Osteoblast (primary cell): ENCODE data around the gene NKD2. TPM values are rescaled to one million over a fixed set of nuclear protein-coding genes. Genes with fewer than 3 reads are reported as not detected.

Experiments
- DNase-seq: peaks from one replicate; pipeline ENCODE4 v3.0.0; 2011; ENCODE audit warnings: low spot score, mixed read lengths; ENCODE audit not compliant: insufficient read length; ENCODE audit errors: missing footprints
- H2AFZ ChIP-seq: 2 replicates; pipeline ENCODE4 v1.6.0; 2011; ENCODE audit warnings: mild to moderate bottlenecking, low read length
- H3K27ac ChIP-seq: 2 replicates; pipeline ENCODE4 v1.5.1; 2011; ENCODE audit warnings: mild to moderate bottlenecking, low read depth, low read length, moderate library complexity
- H3K27me3 ChIP-seq: 2 replicates; pipeline ENCODE4 v1.6.0; 2012; ENCODE audit warnings: mild to moderate bottlenecking, control low read depth, inconsistent platforms, low read length, moderate library complexity; ENCODE audit not compliant: insufficient read depth
- H3K36me3 ChIP-seq: 2 replicates; pipeline ENCODE4 v1.5.1; 2011; ENCODE audit warnings: mild to moderate bottlenecking, low read length, control low read depth, moderate library complexity; ENCODE audit not compliant: insufficient read depth
- H3K4me1 ChIP-seq: 2 replicates; pipeline ENCODE4 v1.5.1; 2011; ENCODE audit warnings: mild to moderate bottlenecking, low read length, control low read depth, moderate library complexity; ENCODE audit not compliant: insufficient read depth
- H3K4me2 ChIP-seq: 2 replicates; pipeline ENCODE4 v1.6.0; 2011; ENCODE audit warnings: mild to moderate bottlenecking, low read length; ENCODE audit not compliant: insufficient read depth
- H3K4me3 ChIP-seq: fragments of 200-600 bp; sonication (generic); 3 replicates; pipeline ENCODE4 v1.5.1; 2012; ENCODE audit warnings: mild to moderate bottlenecking, low read length, inconsistent platforms; ENCODE audit not compliant: insufficient read depth
- H3K79me2 ChIP-seq: 2 replicates; pipeline ENCODE4 v1.6.0; 2012; ENCODE audit warnings: mild to moderate bottlenecking, low read length, control low read depth, inconsistent platforms; ENCODE audit not compliant: insufficient read depth
- H3K9me3 ChIP-seq: 2 replicates; pipeline ENCODE4 v1.5.1; 2011; ENCODE audit warnings: low read depth, low read length, control low read depth
- H4K20me1 ChIP-seq: 2 replicates; pipeline ENCODE4 v1.6.0; 2012; ENCODE audit warnings: mild to moderate bottlenecking, low read length, control low read depth; ENCODE audit not compliant: insufficient read depth
- CTCF ChIP-seq: IDR thresholded peaks from 2 replicates; pipeline ENCODE4 v1.5.1; 2011; ENCODE audit warnings: mild to moderate bottlenecking, low read depth, low read length, moderate library complexity; ENCODE audit errors: extremely low read depth
- total RNA-seq: library from RNA; depleted of rRNA; stranded (reverse); fragments of >200 nt; gene quantifications from 2 replicates; pipeline ENCODE4 v1.2.3, GENCODE V29; 2012

The NKD2 gene
- total RNA-seq, 1 donor: under 0.01 TPM

GRCh38 chr5:988322-988721 lies 20.3 kb upstream of the NKD2 start:
- no peak overlapping the region for H3K4me2 ChIP-seq
- peaks cover 8% of the 10 kb centered on the region for H3K4me1 ChIP-seq
- H3K79me2 ChIP-seq: no peaks in the 10 kb centered on the region
- no peaks in the 10 kb centered on the region for H3K36me3 ChIP-seq
- no peak overlapping the region for H2AFZ ChIP-seq
- TF ChIP-seq CTCF: no peak
- H3K9me3 ChIP-seq: peaks cover 5% of the 10 kb centered on the region
- no peaks in the 10 kb centered on the region for H4K20me1 ChIP-seq
- peaks cover 19% of the 10 kb centered on the region for H3K27me3 ChIP-seq
- no peak overlapping the region for H3K4me3 ChIP-seq
- no peak for DNase-seq
- no peak overlapping the region for H3K27ac ChIP-seq

GRCh38 chr5:989961-990530 lies 18.6 kb upstream of the NKD2 start:
- DNase-seq: peak; percentile 57

GRCh38 chr5:991472-992267 lies 16.9 kb upstream of the NKD2 start:
- TF ChIP-seq CTCF: no peak
- Histone ChIP-seq H3K27ac (no peak overlapping the region), H3K27me3 (peaks cover 14% of the 10 kb centered on the region), H3K79me2 (no peaks in the 10 kb centered on the region), H2AFZ (no peak overlapping the region), H3K4me2 (no peak overlapping the region), H3K4me1 (peaks cover 7% of the 10 kb centered on the region), H3K9me3 (peaks cover 5% of the 10 kb centered on the region), H3K4me3 (no peak overlapping the region), H4K20me1 (no peaks in the 10 kb centered on the region), H3K36me3 (no peaks in the 10 kb centered on the region)
- peak; percentile 60 for DNase-seq

More at GRCh38 chr5:989961-990530, 18.6 kb upstream of the NKD2 start:
- no peak overlapping the region for H3K27ac ChIP-seq
- H4K20me1 ChIP-seq: no peaks in the 10 kb centered on the region
- peaks cover 7% of the 10 kb centered on the region for H3K4me1 ChIP-seq
- no peak for TF ChIP-seq CTCF
- H3K4me2 ChIP-seq: no peak overlapping the region
- H2AFZ ChIP-seq: no peak overlapping the region
- H3K36me3 ChIP-seq: no peaks in the 10 kb centered on the region
- no peaks in the 10 kb centered on the region for H3K79me2 ChIP-seq
- H3K9me3 ChIP-seq: peaks cover 5% of the 10 kb centered on the region
- no peak overlapping the region for H3K4me3 ChIP-seq
- H3K27me3 ChIP-seq: peaks cover 14% of the 10 kb centered on the region

GRCh38 chr5:994272-994607 lies 14.4 kb upstream of the NKD2 start:
- Histone ChIP-seq H4K20me1 (no peaks in the 10 kb centered on the region), H3K27me3 (peaks cover 15% of the 10 kb centered on the region), H3K36me3 (no peaks in the 10 kb centered on the region), H3K4me1 (peaks cover 7% of the 10 kb centered on the region), H3K4me2 (no peak overlapping the region), H3K27ac (no peak overlapping the region), H3K4me3 (no peak overlapping the region), H3K79me2 (no peaks in the 10 kb centered on the region), H2AFZ (no peak overlapping the region), H3K9me3 (no peaks in the 10 kb centered on the region)
- TF ChIP-seq CTCF: no peak
- DNase-seq: peak; percentile 41
